ENCODE data around the gene MAPK8IP2.

MAPK8IP2 gene

DNA sequence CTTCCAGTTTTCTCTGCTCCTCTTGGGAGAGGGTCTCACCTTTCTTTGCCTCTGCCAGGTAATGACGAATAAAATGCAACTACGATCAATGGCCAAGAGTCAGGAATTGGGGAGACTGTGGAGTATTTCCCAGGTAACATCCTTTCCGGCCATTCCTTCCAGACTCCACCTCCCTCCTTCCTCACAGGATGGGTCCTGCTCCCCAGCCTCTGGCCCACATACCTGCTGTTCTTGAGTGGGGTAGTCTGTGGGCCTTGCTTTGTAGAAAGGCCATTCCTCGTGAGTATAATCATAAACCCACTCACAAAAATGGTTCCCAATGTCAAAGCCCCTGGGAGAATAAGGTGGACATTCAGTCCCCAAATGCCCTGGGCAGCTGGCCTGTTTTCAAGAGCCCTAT, 20.8 kb upstream of the MAPK8IP2 start:
- H3K4me3 ChIP-seq (ENCODE audit: control insufficient read depth, low read depth, low read length): no peak overlapping the region
- TF ChIP-seq, protein P1, sequence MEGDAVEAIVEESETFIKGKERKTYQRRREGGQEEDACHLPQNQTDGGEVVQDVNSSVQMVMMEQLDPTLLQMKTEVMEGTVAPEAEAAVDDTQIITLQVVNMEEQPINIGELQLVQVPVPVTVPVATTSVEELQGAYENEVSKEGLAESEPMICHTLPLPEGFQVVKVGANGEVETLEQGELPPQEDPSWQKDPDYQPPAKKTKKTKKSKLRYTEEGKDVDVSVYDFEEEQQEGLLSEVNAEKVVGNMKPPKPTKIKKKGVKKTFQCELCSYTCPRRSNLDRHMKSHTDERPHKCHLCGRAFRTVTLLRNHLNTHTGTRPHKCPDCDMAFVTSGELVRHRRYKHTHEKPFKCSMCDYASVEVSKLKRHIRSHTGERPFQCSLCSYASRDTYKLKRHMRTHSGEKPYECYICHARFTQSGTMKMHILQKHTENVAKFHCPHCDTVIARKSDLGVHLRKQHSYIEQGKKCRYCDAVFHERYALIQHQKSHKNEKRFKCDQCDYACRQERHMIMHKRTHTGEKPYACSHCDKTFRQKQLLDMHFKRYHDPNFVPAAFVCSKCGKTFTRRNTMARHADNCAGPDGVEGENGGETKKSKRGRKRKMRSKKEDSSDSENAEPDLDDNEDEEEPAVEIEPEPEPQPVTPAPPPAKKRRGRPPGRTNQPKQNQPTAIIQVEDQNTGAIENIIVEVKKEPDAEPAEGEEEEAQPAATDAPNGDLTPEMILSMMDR (conservative IDR thresholded peaks at IDR 0.05; ENCODE audit: control insufficient read depth, insufficient read depth, low read depth, low read length): no peak
- no peak for DNase-seq (ENCODE audit: low read depth)

DNA sequence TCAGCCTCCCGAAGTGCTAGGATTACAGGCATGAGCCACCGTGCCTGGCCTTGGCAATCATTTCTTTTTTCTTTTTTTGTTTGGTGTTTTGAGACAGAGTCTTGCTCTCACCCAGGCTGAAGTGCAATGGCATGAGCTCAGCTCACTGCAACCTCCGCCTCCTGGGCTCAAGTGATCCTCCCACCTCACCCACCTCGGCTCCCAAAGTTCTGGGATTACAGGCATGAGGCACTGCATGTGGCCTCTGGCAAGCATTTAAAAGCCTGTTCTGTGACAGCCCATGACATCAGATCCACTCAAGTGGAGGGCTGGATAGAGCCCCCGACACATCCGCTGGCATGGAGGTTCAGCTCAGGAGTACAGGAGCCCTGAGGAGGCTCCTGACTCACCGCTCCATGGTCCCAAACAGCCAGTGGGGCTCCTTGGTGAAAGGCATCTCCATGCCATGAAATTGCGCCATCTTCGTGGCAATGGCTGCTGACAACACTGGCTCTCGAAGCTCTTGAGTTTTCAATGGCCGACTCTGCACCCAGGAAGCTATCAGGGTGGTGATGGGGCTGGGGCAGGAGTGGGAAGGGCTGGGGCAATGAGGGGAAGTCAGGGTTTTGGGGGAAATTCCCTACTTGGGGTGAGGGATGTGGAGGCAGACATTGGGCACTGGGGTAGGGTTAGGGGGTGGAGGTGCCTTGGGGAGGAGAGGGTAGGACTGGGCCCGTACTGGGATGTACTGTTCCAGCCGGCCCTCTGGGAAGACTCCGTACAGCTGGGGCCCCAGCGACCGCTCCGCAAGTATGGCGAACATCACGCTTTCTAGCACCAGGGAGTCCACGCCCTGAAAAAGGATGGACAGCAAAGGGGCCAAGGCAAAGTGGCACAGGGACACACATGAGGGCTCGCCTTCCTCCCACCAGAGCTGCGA, 19.3 kb upstream of the MAPK8IP2 start:
- no peak for DNase-seq (ENCODE audit: low read depth)
- TF ChIP-seq, protein P1 (conservative IDR thresholded peaks at IDR 0.05; ENCODE audit: control insufficient read depth, insufficient read depth, low read depth, low read length): no peak
- H3K4me3 ChIP-seq (ENCODE audit: control insufficient read depth, low read depth, low read length): peak overlapping the region; percentile 71

DNA sequence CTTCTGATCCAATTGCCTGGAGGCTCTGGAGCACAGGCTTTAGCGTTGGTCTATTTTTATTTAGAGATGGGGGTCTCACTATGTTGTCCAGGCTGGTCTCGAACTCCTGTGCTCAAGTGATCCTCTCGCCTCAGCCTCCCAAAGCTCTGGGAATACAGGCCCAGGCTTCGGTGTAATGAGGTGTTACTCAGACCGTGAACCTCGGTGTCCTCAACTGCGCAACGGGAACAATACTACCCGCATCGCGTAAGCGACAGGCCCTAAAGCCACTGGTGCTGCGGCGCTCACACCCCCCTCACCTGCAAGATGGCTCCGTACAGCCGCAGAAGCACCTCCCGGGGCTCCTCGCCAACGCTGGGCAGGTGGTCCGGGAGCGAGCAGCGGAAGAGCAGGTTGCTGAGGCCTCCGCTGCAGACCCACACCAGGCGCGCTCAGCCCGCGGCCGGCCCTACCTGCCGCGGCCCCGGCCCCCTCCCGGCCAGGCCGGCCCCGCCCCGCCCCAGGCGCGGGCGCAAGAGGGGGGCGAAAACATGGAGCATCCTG, 18.6 kb upstream of the MAPK8IP2 start:
- H3K4me3 ChIP-seq (ENCODE audit: control insufficient read depth, low read depth, low read length): peak overlapping the region; percentile 71
- no peak for DNase-seq (ENCODE audit: low read depth)
- TF ChIP-seq, protein P1 (conservative IDR thresholded peaks at IDR 0.05; ENCODE audit: control insufficient read depth, insufficient read depth, low read depth, low read length): no peak

DNA sequence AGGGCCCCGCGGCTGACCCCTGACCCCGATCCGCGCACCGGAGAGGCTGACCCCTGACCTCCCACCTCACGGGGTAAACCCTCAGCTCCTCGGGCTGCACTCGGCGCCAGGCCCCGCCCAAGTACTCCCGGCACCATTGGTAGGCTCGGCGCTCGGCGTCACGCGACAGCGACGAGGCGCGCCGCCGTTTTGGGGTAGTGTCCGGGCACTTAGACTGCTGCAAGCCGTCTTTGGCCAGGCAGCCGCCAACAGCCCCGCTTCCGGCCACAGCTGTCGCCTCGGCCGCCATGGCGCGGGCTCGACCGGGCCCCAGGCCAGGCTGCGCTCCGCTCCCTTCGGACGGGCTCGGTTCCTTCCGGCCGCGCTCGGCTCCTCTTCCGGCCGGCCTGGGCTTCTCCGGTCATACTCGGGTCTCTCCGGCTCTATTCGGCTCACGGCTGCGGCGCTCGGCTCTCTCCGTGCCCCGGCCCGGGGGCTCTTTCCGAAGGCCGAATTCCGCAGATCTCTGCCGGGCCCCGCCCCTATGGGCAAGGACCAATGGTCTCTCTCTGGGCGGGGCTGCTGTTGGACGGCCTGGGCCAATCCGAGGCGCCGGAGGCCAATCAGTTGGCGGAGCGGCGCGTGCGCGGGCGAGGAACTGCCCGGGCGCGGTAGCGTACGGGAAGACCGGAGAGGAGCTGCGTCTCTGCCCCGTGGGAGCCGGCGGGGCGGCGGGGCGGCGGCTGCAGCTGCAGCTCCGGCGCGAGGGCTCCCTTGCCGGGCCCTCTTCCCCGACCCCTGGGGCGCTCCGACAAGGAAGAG, 17.9 kb upstream of the MAPK8IP2 start, which contains the start of gene CHKB:
CHKB (minus strand) TSS at position 357 of the 801 bp plus-strand sequence; CDS start at position 289, 68 bp downstream.
- H3K4me3 ChIP-seq (ENCODE audit: control insufficient read depth, low read depth, low read length): peak within 1 kb of the TSS; percentile 73
- TF ChIP-seq, protein P1 (conservative IDR thresholded peaks at IDR 0.05; ENCODE audit: control insufficient read depth, insufficient read depth, low read depth, low read length): no peak
- peak; percentile 94 for DNase-seq (ENCODE audit: low read depth)

DNA sequence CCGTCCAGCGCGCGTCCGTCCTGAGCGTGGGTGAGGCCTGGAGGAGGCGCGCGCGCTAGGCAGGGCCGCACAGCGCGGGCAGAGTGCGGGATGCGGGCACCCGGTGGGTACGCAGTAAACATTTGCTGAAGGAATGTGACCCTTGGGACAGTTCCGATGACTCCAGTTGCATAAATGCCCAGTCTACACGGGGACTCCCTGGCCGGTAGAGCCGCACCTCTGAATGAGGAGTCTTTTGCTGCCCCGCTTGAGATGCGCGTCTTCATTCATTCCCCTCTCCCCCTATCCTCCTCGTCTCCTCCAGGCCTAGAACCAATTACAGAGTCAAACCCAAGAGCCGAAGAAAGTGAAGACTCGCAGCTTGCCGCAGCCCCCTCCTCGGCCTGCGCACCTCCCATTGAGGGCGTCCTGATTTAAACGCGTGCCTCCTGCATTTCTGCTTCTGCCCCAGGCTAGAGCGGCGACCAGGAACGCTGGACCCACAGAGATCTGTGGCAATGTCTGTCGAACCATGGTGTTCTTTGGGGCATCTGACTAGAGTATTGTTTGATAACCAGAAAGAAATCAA, 17.2 kb upstream of the MAPK8IP2 start:
- DNase-seq (ENCODE audit: low read depth): no peak
- H3K4me3 ChIP-seq (ENCODE audit: control insufficient read depth, low read depth, low read length): peak overlapping the region; percentile 73
- TF ChIP-seq, protein P1 (conservative IDR thresholded peaks at IDR 0.05; ENCODE audit: control insufficient read depth, insufficient read depth, low read depth, low read length): no peak

Measured in fibroblast of mammary gland (primary cell).